Measurements from ENCODE around the gene MCTP2. TPM values are rescaled to one million over a fixed set of nuclear protein-coding genes. Genes with fewer than 3 reads are reported as not detected.

The MCTP2 gene
- total RNA-seq, 4 donors from 2014 or later, result 1.5 to 10.3 (median 5.7) TPM

- H3K4me3 ChIP-seq, result no peak overlapping the region
- peaks cover 23% of the 10 kb centered on the region for H3K27me3 ChIP-seq
- no peak for ATAC-seq
- H3K4me1 ChIP-seq, result peaks cover 0 to 20% (median 0%) of the 10 kb centered on the region in 3 donors
- H3K27ac ChIP-seq, result no peak overlapping the region
- no peaks in the 10 kb centered on the region for H3K9me3 ChIP-seq
- no peaks in the 10 kb centered on the region for H3K36me3 ChIP-seq
- WGBS, 2 donors (ENCODE audit: low coverage in 1 of 2), result 56 to 73% methylated on average over 2 of the region's 2 CpGs
- TF ChIP-seq POLR2A (IDR thresholded peaks at IDR 0.05), result no peak
- no peak for TF ChIP-seq CTCF (IDR thresholded peaks at IDR 0.05)
- no peak for TF ChIP-seq EP300 (IDR thresholded peaks at IDR 0.05)
- TF ChIP-seq POLR2AphosphoS5 (IDR thresholded peaks at IDR 0.05), result no peak
Observed at GRCh38 chr15:94228611-94229010, 2.8 kb upstream of the MCTP2 start.

DNA sequence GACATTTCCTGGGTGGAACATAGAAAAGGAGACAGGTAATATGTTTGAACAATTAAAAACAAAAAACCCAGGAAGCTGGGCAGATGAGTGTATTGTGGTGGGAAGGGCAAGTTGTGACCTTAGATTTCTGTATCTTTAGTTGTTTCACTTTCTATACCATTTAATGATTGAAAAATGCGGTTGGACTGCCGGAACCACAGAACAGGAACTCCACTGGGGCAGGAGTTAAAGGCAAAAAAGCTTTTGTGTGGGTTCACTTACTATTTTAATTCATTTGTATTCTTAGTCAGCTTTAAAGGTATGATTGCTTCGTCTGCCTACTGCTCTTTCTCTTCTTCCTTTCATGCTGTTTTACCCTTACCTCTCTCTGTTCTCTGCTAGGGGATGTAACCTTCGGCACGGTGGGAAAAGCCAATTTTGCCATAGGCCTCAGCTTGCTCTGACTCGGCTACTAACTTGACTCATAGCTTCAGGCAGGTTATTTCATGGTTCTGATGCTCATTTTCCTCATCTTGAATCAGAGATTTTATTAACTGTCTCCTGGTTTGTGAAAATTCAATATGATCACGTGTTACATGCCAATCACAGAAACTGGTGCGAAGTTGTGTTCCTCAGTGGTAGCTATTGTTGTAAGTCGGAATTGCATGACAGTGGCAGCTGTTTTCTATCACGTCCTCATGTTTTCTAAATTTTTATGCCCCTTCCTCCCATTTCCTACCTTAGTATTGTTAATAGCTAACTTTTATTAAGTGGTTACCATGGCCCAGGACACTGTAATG, 1.6 kb upstream of the MCTP2 start:
- 83 to 90% methylated on average over 5 to 10 of the region's 10 CpGs for WGBS, 2 donors (ENCODE audit: low coverage in 1 of 2)
- H3K27ac ChIP-seq, result no peak overlapping the region
- ATAC-seq, result no peak
- no peak overlapping the region for H3K4me3 ChIP-seq
- no peaks in the 10 kb centered on the region for H3K36me3 ChIP-seq
- H3K27me3 ChIP-seq, result peaks cover 23% of the 10 kb centered on the region
- H3K9me3 ChIP-seq, result no peaks in the 10 kb centered on the region
- TF ChIP-seq EP300 (IDR thresholded peaks at IDR 0.05), result no peak
- TF ChIP-seq CTCF (IDR thresholded peaks at IDR 0.05), result no peak
- TF ChIP-seq POLR2AphosphoS5 (IDR thresholded peaks at IDR 0.05), result no peak
- no peak for TF ChIP-seq POLR2A (IDR thresholded peaks at IDR 0.05)
- peaks cover 0 to 20% (median 0%) of the 10 kb centered on the region in 3 donors for H3K4me1 ChIP-seq

- no peak for TF ChIP-seq POLR2A (IDR thresholded peaks at IDR 0.05)
- TF ChIP-seq CTCF (IDR thresholded peaks at IDR 0.05), result no peak
- no peak for TF ChIP-seq POLR2AphosphoS5 (IDR thresholded peaks at IDR 0.05)
- TF ChIP-seq EP300 (IDR thresholded peaks at IDR 0.05), result no peak
- Histone ChIP-seq H3K9me3 (no peaks in the 10 kb centered on the region), H3K4me1 (peaks cover 0 to 20% (median 0%) of the 10 kb centered on the region in 3 donors), H3K27me3 (peaks cover 23% of the 10 kb centered on the region), H3K4me3 (peak overlapping the region; percentile 41 to 64), H3K36me3 (no peaks in the 10 kb centered on the region), H3K27ac (peak overlapping the region in 3 of 4 donors; percentile 51 to 76 (median 70))
- ATAC-seq, result no peak
- WGBS, 2 donors (ENCODE audit: low coverage in 1 of 2), result 26 to 35% methylated on average over 9 to 11 of the region's 11 CpGs
Observed at GRCh38 chr15:94230431-94230882, 904 bp upstream of the MCTP2 start.

- peak; percentile 13 for ATAC-seq
- no peak for TF ChIP-seq POLR2AphosphoS5 (IDR thresholded peaks at IDR 0.05)
- TF ChIP-seq CTCF (IDR thresholded peaks at IDR 0.05), result no peak
- TF ChIP-seq EP300 (IDR thresholded peaks at IDR 0.05), result no peak
- TF ChIP-seq POLR2A (IDR thresholded peaks at IDR 0.05), result no peak
- WGBS, 2 donors (ENCODE audit: low coverage in 1 of 2), result 18 to 25% methylated on average over 14 to 17 of the region's 25 CpGs
- Histone ChIP-seq H3K36me3 (no peaks in the 10 kb centered on the region), H3K27ac (peak overlapping the region in 3 of 4 donors; percentile 51 to 76 (median 70)), H3K4me1 (peaks cover 0 to 20% (median 0%) of the 10 kb centered on the region in 3 donors), H3K27me3 (peaks cover 23% of the 10 kb centered on the region), H3K4me3 (peak overlapping the region; percentile 41 to 64), H3K9me3 (no peaks in the 10 kb centered on the region)
Observed at GRCh38 chr15:94231723-94232468, 535 bp downstream of the MCTP2 start.
